GOT3 (cell line): Measurements from ENCODE around the gene DUSP12.
"Not testable (repeated sequence)": the region's sequence is repeated elsewhere in the genome, so short reads cannot be mapped to it uniquely, and the experiment has no call there.

Experiments used
- DNase-seq: peaks from one replicate; lab custom pipeline; 2025; ENCODE audit warnings: mixed read lengths; lab: John Stamatoyannopoulos, UW

The DUSP12 gene, protein sequence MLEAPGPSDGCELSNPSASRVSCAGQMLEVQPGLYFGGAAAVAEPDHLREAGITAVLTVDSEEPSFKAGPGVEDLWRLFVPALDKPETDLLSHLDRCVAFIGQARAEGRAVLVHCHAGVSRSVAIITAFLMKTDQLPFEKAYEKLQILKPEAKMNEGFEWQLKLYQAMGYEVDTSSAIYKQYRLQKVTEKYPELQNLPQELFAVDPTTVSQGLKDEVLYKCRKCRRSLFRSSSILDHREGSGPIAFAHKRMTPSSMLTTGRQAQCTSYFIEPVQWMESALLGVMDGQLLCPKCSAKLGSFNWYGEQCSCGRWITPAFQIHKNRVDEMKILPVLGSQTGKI

DNA sequence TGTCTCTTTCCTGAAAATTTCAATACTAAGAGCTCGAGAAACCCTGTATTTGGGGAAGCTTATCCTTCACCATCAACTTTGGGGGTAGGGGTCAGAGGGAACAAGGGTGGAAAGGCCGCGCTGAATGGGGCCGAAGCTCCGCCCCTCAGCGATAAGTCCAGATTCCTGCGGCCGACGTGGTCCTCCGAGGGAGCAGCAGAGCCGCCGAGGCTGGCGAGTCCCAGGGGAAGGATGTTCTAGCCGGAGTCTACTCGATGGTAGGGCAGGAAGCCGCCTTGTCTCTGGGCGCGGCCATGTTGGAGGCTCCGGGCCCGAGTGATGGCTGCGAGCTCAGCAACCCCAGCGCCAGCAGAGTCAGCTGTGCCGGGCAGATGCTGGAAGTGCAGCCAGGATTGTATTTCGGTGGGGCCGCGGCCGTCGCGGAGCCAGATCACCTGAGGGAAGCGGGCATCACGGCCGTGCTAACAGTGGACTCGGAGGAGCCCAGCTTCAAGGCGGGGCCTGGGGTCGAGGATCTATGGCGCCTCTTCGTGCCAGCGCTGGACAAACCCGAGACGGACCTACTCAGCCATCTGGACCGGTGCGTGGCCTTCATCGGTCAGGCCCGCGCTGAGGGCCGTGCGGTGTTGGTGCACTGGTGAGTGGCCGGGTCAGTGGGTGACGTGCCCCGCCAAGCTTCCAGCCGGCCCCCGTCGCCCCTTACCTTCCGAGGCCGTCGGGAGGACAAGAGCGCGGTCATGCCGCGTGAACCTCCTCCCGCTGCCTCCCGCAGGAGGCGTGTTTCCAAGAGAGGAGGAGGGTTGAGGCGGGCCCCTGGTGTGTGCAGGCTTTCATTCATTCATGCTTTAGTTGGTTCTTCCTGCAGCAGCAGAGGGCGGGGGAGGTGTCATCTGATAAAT, at the start of gene DUSP12:
Gene DUSP12 (plus strand): TSS at position 278 of the 899 bp plus-strand sequence. CDS start 16 bp downstream, at position 294.
- DNase-seq: peak; percentile 81

DNA sequence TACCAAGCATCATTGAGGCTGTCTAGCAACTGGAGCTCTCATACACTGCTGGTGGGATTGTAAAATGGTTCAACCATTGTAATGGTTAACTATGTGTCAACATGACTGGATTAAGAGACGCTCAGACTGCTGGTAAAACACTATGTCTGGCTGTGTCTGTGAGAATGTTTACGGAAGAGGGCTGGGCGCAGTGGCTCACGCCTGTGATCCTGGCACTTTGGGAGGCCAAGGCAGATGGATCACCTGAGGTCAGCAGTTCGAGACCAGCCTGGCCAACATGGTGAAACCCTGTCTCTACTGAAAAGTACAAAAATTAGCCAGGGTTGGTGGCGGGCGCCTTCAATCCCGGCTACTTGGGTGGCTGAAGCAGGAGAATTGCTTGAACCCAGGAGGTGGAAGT, 47.3 kb upstream of the DUSP12 start:
- no peak for DNase-seq

DNA sequence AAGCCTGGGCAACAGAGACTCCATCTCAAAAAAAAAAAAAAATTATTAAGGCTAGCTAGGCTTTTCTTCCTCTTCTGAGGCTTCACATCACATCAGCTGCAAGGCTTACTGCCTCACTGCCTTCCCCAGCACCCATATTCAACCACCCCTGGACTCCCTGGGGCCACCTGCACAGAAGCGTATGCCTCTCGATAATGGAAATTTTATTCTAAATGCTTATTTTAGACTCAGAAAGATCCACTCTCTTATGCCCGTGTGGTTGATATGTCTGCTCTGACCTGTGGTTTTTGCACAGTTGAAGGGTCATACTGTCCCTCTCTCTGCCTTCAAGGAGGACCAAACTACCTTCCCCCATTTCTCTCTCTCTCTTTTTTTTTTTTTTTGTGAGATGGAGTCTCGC, 44.0 kb upstream of the DUSP12 start:
- DNase-seq: no peak

DNA sequence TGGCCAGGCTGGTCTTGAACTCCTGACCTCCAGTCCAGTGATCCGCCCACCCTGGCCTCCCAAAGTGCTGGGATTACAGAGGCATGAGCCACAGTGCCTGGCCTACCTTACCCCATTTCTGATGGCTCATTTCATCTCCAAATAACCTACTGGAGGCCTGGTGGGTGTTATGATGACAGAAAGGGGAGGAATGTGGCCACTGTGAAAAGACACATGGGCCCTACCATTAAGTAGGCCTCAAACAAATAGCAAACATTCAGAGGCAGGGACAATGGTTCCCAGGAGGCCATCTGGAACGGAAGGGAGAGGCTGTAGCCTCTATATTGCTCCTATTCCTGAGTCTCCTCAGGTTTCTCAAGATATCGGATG, 43.5 kb upstream of the DUSP12 start:
- DNase-seq: peak; percentile 41

DNA sequence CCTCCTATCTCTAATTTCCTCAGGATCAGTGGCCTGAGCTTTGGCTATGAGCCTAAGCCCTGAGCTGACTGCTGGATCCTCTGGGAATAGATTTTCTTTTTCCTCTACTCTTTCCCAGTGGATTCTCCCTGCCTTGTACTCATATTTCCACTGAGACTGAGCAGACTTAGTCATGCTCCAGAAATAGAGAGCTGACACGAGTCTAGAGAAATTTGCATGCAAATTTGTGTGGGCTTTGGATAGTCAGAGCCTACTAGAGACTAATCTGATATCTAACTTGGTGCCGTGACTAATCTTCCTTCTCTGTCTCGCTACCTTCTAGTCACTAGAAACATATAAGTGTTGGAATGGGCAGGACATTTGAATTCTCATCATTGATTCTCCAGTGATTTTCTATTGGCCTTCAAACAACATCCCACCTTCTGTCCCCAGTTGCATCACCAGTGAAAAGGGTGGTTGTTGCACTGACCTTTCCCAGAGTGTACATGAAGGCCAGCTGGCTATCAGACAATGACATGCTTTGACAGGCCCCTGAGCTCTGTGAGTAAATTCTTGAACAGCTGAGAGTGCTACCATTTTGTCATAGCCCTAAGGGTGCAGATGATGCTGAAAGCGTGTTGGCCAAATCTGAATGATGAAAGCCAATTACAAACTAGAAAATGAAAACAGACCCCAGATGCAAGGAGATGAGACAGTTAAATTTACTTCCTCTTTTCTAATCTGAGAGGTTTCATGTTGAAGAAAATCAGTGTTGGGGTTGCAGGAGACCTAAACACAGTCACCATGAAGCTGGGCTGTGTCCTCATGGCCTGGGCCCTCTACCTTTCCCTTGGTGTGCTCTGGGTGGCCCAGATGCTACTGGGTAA, 42.9 kb upstream of the DUSP12 start, which contains the start of gene FCRLA:
Gene FCRLA (plus strand): TSS at position 748 of the 866 bp plus-strand sequence. CDS start 36 bp downstream, at position 784.
- no peak for DNase-seq

DNA sequence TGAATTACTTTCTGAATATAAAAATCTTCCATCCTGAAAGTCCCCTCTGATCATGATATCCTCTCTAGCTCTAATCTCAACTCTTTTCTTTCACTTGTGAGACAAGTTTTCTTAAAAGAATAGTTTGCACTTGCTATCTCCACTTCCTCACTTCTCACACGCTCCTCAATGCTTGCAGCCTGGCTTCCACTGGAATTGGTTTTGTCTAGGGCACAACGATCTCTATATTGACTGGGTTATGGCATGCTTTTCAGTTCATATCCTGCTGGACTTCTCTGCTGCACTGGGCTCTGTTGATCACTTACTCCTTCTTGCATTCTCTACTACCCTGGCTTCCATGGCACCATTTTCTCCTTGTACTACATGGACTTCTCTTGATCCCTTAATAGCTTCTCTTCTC, 42.1 kb upstream of the DUSP12 start:
- DNase-seq: no peak

DNA sequence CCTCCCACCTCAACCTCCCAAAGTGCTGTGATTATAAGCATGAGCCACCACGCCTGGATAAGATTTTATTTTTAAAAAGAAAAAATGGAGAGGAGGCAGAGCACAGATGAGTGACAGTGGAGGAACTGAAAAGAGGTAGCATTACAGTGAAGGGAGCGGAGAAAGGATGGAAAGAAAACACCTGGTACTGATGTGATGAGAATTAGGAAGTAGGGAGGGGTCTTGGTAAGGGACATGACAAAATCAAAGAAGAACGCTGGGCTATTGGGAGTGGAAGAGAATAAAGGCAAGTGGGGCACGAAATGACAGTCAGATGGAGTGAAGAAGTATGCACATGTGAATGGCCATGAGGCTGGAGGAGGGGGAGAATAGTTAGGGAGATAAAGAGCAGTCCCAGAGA, 40.2 kb upstream of the DUSP12 start:
- no peak for DNase-seq

DNA sequence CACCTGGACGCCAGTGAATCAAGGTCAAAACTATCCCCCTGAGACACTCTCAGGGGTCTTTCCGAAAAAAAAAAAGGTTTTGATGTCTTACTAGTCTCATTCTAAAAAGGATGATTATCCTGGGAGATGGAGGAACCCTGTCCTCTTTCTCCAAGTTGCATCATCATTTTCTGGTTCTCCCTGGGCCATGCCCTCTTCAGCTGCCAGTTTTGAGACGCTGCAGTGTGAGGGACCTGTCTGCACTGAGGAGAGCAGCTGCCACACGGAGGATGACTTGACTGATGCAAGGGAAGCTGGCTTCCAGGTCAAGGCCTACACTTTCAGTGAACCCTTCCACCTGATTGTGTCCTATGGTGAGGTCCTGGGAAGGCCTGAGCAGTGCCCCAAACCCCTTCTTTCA, 39.0 kb upstream of the DUSP12 start:
- no peak for DNase-seq

DNA sequence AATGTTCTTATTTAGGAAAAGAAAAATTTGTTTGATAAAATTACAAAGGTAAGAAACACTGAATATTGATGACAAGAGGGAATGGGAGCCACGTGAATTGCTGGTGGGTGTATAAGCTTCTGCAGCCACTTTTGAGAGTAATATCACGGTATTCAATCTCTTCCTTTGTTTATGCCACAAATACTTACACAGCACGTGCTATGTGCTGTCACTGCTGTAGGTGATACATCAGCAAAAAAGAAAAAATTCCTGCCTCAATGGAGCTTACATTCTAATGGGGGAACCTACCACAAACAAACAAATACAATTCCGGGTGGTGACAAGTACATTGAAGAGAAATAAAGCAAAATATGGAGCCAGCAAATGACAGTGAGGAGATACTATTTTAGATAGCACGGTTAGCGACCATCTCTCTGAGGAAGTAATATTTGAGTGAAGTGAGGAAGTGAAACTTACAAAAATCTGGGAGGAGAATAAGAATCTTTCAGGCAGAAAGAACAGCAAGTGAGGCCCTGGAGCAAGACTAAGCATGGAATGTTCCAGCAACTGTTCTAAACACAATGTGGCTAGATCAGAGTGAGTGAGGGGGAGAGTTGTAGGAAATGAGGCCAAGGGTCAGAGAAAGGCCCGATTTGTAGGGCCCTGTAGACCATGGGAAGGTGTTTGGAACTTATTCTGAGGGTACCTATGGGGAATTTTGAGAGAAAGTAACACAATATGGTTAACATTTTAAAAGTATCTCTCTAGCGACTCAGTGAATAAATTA, 30.8 kb upstream of the DUSP12 start:
- DNase-seq: no peak

DNA sequence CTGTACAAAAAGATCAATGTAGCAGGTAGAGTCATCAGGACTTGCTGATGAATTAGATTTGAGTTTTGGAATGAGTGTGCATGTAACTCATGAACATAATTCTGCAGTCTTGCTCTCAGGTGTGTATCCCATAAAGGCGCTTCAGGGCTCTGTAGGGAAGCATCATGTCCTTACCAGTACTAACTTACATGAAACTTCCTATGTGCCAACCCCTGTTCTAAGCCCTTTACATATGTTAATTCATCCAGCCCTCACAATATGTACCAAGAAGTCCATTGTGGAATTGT, 30.3 kb upstream of the DUSP12 start:
- no peak for DNase-seq

DNA sequence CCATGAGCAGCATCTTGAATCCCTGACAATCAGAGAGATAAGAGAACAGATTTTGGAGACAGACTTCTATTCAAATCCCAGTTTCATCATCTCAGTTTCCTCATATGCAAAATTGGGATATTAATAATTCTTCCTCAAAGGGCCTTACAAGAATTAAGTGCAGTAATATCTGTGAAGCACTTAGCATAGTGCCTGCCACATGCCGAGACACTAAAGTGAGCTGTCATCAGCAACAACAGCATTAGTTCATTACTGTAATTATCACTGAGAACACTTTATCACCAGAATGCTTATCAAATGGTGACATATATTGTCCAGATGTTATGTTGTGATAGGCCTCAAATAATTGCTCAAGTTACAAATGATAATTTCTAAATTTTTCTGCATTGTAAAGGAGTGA, 29.2 kb upstream of the DUSP12 start:
- no peak for DNase-seq

DNA sequence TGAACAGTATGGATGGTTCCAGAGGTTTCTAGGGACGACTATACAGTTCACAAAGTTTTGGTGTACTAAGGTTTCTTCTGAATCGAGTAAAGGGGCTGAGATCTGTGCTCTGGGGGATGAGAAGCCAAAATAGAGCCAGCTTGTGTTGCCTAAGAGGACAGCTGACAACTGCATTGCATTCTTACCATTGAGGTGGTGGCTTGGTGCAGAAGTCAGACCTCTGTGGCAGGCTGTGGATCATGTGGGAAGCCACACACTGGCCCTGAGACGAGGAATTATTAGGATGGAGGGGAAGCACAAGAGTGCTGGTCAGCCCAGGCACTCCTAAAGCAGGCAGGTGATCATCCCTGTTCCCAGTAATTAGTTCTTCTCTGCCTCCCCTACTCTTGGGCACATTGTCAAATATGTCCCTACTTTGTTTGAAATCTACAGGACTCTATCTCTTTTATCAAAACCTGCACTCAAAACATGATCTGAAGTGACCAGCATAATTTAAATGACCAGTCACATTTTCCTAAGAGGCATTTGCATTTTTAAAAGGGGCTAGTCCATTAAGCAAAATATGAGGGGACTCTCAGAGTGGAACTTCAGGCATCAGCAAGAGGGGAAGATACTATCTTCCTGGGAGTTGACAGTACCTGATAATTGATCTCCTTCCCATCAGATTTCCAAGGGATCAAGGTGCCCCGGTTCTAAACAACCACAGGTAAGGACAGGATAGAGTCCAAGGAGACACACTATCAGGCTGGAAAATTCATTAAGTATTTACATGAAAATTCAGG, 28.4 kb upstream of the DUSP12 start, which contains the start of gene FCRLB:
Gene FCRLB (plus strand): TSS at position 589 of the 782 bp plus-strand sequence. CDS start 1,129 bp downstream, outside the sequence.
- DNase-seq: no peak

DNA sequence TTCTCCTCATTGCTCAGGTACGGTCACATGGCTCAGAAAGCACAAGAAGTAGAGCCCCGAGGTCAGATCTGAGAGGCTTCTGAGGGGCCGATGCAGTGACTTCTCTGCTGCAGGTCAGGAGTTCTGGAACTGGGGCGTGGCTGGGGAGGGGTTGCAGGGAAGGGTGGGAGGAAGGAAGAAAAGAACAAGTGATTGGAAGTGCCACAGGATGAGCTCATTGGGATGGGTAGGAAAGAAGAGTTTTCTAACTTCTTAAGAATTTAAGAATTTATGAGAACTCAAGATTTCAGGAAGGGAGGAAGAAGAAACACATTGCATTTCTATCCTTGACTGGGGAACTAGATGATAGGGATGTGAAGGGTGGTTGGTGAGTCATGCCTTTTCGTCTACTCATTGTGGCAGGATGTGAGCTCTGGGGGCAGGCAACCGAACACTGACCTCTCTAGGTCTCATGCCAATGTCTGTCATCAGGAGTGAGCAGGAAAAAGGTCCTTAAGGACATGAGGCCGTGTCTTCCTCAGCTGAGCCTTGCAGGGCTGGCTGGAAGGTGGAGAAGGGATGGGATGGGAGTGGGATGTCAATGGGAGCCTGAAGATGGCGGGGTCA, 27.7 kb upstream of the DUSP12 start:
- DNase-seq: no peak

DNA sequence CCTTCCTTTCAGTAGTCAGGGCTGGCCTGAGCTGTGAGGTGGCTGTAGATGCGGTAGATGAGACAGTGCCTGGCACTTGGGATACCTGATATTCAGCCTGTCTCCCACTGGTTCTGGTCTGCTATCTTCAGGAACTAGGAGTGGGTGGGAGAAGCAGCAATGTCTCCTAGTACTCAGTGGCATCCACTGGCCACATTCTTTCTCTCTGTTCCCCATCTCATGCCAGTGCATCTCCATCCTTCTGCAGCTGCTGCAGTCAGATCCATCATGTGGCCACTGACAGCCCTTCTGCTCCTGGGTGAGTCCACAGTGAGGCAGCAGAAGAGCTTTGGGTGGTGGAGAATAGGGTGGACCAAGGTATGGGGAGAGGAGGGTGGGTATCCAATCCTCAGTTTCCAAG, 27.2 kb upstream of the DUSP12 start:
- no peak for DNase-seq

DNA sequence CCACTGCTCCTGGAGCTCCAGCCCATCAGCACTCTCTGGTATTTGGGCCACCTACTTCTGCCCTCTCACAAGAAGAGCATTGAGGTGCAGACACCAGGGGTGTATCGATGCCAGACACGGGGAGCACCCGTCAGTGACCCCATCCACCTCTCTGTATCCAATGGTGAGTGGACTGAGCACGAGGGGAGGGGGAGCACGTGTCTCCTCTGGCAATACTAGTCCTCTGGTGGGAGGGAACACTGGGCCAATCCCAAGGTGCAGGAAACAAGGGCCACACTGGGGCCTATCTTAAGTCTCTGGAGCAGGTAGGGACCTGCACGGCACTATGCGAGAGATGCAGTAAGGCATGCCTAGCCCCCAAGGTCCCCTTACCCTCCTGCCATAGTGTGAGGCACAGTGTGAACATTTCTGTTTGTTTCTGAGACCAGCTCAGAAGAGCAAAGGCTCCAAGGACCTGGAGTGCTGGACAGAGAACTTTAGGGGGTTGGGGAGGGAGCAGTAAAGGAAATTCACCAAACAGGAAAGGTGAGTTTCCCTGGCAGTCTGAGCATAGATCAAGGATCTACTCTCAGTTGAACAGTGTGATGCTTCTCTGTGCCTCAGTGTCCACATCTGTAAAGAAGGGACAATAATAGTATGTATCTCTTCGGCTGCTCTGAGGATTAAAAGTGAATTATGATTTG, 26.0 kb upstream of the DUSP12 start:
- no peak for DNase-seq

DNA sequence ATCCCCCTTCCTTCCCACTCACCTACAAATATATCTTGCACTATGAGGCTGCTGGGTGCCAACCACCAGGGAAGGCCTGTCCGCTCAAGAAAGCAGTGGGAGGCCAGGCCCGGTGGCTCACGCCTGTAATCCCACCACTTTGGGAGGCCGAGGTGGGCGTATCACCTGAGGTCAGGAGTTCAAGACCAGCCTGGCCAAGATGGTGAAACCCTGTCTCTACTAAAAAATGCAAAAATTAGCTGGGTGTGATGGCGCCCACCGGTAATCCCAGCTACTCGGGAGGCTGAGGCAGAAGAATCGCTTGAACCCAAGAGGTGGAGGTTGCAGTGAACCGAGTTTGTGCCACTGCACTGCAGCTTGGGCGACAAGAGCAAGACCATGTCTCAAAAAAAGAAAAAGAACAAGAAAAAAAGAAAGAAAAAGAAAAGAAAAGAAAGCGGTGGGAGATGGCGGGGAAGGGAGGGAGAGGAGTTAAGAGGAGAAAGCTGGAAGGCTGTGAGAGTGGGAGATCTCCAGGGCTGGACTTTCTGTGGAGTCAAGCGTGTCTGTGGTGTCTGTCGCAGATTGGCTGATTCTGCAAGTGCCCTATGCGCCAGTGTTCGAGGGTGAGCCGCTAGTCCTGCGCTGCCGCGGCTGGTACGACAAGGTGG, 24.2 kb upstream of the DUSP12 start:
- DNase-seq: not testable (repeated sequence)

DNA sequence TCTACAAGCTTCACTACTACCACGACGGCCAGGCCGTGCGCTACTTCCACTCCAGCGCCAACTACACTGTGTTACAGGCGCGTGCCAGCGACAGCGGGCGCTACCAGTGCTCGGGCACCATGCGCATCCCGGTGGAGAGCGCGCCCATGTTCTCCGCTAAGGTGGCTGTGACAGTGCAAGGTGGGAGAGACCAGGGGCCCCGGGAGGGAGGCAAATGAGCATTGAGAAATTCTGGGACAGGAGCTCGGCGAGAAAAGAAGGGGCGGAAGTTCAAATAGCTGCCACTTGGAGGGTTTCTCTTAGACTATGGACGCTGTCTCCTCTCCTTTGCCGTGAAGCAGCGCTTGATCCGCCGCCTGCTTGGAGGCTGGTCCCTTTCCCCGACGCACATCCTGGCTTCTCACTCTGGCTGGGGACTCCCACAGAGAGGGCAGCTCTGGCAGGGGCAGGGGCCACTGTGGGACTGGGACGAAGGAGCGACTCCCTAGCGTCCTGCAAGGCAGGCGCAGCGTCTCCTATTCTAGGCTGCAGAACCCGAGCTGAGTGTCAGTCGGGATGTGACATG, 23.6 kb upstream of the DUSP12 start:
- no peak for DNase-seq

DNA sequence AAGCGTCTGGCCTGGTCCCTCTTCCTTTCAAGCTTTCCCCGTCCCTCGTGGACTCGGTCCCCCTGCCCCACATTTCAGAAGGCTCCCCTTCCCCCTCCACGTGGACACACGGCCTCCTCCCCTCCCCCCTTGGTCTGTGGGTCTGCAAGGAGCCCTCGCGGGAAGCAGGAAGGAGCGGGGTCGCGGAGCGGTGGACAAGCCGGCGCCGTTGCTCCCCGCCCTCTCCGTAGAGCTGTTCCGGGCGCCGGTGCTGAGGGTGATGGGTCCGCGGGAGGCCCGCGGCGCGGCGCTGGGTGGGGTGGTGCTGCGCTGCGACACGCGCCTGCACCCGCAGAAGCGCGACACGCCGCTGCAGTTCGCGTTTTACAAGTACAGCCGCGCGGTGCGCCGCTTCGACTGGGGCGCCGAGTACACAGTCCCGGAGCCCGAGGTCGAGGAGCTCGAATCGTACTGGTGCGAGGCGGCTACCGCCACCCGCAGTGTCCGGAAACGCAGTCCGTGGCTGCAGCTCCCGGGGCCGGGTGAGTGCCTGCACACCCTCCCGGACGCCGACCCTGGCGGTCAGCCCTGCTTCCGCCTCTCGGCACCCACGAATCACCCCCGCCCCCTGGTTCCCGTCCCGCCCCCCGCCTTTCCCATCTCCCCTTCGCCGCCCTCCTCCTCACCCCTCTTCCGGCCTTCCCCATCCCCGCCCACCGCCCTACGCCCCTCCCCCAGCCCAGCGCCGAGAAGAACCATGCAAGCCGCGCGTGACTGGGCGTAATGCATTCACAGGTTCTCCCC, 22.9 kb upstream of the DUSP12 start:
- DNase-seq: peak; percentile 64
